Measurements from ENCODE around the gene ZNF579. TPM values are rescaled to one million over a fixed set of nuclear protein-coding genes. Genes with fewer than 3 reads are reported as not detected.

The ZNF579 gene
- total and polyA plus RNA-seq, 2 donors (not counting 3 experiments of a cell fraction or from before 2014, with no cell fraction given), result 11.6 to 15.7 TPM

DNA sequence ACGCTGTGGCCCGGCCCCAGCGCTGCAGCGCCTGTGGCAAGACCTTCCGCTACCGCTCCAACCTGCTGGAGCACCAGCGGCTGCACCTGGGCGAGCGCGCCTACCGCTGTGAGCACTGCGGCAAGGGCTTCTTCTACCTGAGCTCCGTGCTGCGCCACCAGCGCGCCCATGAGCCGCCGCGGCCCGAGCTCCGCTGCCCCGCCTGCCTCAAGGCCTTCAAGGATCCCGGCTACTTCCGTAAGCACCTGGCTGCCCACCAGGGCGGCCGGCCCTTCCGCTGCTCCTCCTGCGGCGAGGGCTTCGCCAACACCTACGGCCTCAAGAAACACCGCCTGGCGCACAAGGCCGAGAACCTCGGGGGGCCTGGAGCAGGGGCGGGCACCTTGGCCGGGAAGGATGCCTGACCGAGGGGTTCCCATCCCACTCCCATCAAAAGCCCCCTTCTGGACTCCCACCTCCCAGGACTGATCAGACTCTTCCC, 35.8 kb upstream of the ZNF579 start:
- H3K4me1 ChIP-seq (ENCODE audit: control insufficient read depth, extremely low read depth, insufficient read depth, low read length), result peaks cover 2% of the 10 kb centered on the region

More for the DNA sequence above, 35.8 kb upstream of the ZNF579 start:
- BruUV-seq (replicated peaks), result no TSS peak
- H3K4me2 ChIP-seq (ENCODE audit: insufficient read depth, low read length), result no peak overlapping the region
- no peaks in the 10 kb centered on the region for H4K20me1 ChIP-seq (replicated peaks; ENCODE audit: control insufficient read depth, extremely low read depth, insufficient read depth, low read length)
- no peaks in the 10 kb centered on the region for H3K27me3 ChIP-seq (ENCODE audit: control insufficient read depth in 2 of 2, insufficient read depth in 2 of 2, low read length in 2 of 2)
- H3K4me3 ChIP-seq (replicated peaks in 1 of 3; ENCODE audit: insufficient read depth in 1 of 3, low read depth in 1 of 3, low read length in 3 of 3), result no peak overlapping the region
- dilution Hi-C loops (cut with MboI; ENCODE audit: extremely low pct_ligation_motif_present, low sequenced_read_pairs) (no loop called here), intact Hi-C loops (cut with micrococcal nuclease) (no loop called here)
- DNase-seq (ENCODE audit: low read depth, low spot score) (no peak), FAIRE-seq (no peak)
- CTCF ChIA-PET, result no interaction called here
- H3K9me3 ChIP-seq (replicated peaks; ENCODE audit: control insufficient read depth, insufficient read depth, low read length), result no peaks in the 10 kb centered on the region
- TF ChIP-seq GATA2 (IDR thresholded peaks at IDR 0.05; ENCODE audit: insufficient read depth, insufficient read length, low read depth, low read length), result no peak
- TF ChIP-seq POLR2AphosphoS5 (IDR thresholded peaks at IDR 0.05; ENCODE audit: insufficient read depth, low read depth, low read length), result no peak
- TF ChIP-seq JUN (IDR thresholded peaks at IDR 0.05; ENCODE audit: borderline replicate concordance, insufficient read depth, insufficient read length, low read depth), result no peak
- TF ChIP-seq EZH2 (IDR thresholded peaks at IDR 0.05; ENCODE audit: borderline replicate concordance, low read depth, low read length, severe bottlenecking), result no peak
- no peak for TF ChIP-seq MYC (IDR thresholded peaks at IDR 0.05; ENCODE audit: low read depth, low read length)
- TF ChIP-seq, protein P1, sequence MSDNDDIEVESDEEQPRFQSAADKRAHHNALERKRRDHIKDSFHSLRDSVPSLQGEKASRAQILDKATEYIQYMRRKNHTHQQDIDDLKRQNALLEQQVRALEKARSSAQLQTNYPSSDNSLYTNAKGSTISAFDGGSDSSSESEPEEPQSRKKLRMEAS (IDR thresholded peaks at IDR 0.05; ENCODE audit: insufficient read depth, insufficient read length), result no peak
- TF ChIP-seq, protein P2, sequence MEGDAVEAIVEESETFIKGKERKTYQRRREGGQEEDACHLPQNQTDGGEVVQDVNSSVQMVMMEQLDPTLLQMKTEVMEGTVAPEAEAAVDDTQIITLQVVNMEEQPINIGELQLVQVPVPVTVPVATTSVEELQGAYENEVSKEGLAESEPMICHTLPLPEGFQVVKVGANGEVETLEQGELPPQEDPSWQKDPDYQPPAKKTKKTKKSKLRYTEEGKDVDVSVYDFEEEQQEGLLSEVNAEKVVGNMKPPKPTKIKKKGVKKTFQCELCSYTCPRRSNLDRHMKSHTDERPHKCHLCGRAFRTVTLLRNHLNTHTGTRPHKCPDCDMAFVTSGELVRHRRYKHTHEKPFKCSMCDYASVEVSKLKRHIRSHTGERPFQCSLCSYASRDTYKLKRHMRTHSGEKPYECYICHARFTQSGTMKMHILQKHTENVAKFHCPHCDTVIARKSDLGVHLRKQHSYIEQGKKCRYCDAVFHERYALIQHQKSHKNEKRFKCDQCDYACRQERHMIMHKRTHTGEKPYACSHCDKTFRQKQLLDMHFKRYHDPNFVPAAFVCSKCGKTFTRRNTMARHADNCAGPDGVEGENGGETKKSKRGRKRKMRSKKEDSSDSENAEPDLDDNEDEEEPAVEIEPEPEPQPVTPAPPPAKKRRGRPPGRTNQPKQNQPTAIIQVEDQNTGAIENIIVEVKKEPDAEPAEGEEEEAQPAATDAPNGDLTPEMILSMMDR (IDR thresholded peaks at IDR 0.05; ENCODE audit: extremely low read depth in 1 of 2, insufficient read depth in 1 of 2, low read depth in 1 of 2, low read length in 2 of 2), result no peak
- no peak for TF ChIP-seq POLR2A (IDR thresholded peaks at IDR 0.05; ENCODE audit: low read depth, low read length)
- TF ChIP-seq FOS (IDR thresholded peaks at IDR 0.05; ENCODE audit: borderline replicate concordance, insufficient read depth, low read length), result no peak
- H3K36me3 ChIP-seq (ENCODE audit: control insufficient read depth in 2 of 2, extremely low read depth in 1 of 2, insufficient read depth in 2 of 2, low read length in 2 of 2), result peaks cover 2 to 22% of the 10 kb centered on the region in 2 experiments
- H2AFZ ChIP-seq (ENCODE audit: low read depth, low read length), result no peak overlapping the region
- no peak overlapping the region for H3K9ac ChIP-seq (replicated peaks; ENCODE audit: extremely low read depth, insufficient read depth, low read length)
- H3K27ac ChIP-seq (ENCODE audit: insufficient read depth, low read depth, low read length), result no peak overlapping the region
- POLR2A ChIA-PET, result no interaction called here
- H3K9me1 ChIP-seq (replicated peaks; ENCODE audit: control insufficient read depth, extremely low read depth, insufficient read depth, low read length), result no peaks in the 10 kb centered on the region
- peaks cover 4% of the 10 kb centered on the region for H3K79me2 ChIP-seq (ENCODE audit: control insufficient read depth, insufficient read depth, low read length)
